Parathyroid adenoma (tissue), 2 donors: ENCODE results near the gene URM1.

Experiments used
- H2AFZ ChIP-seq: fragments of 300-600 bp; sonication (generic); one replicate; pipeline ENCODE4 v1.7.0; 2017; ENCODE audit warnings: antibody characterized with exemption, mild to moderate bottlenecking
- H3K27ac ChIP-seq: fragments of 300-600 bp; sonication (generic); one replicate; pipeline ENCODE4 v1.7.0; 2017
- H3K27me3 ChIP-seq: fragments of 300-600 bp; sonication (generic); one replicate; pipeline ENCODE4 v1.7.0; 2017; ENCODE audit warnings: low read length; ENCODE audit not compliant: control insufficient read depth, insufficient read depth
- H3K36me3 ChIP-seq: fragments of 300-600 bp; sonication (generic); one replicate; pipeline ENCODE4 v1.7.0; 2017; ENCODE audit warnings: low read length; ENCODE audit not compliant: control insufficient read depth, insufficient read depth
- H3K4me1 ChIP-seq: fragments of 300-600 bp; sonication (generic); one replicate; pipeline ENCODE4 v1.7.0; 2017; ENCODE audit warnings: control low read depth
- H3K4me2 ChIP-seq: fragments of 300-600 bp; sonication (generic); one replicate; pipeline ENCODE4 v1.7.0; 2017; ENCODE audit warnings: low read length
- H3K4me3 ChIP-seq: fragments of 300-600 bp; sonication (generic); one replicate; pipeline ENCODE4 v1.7.0; 2017; ENCODE audit warnings: low read depth, low read length
- H3K79me2 ChIP-seq: fragments of 300-600 bp; sonication (generic); one replicate; pipeline ENCODE4 v1.7.0; 2017; ENCODE audit warnings: control low read depth
- H3K9ac ChIP-seq: fragments of 300-600 bp; sonication (generic); one replicate; pipeline ENCODE4 v1.7.0; 2017; ENCODE audit warnings: mild to moderate bottlenecking
- H3K9me3 ChIP-seq: fragments of 300-600 bp; sonication (generic); one replicate; pipeline ENCODE4 v1.7.0; 2017; ENCODE audit warnings: low read length; ENCODE audit not compliant: control insufficient read depth
- CTCF ChIP-seq: fragments of 300-600 bp; sonication (generic); IDR thresholded peaks from one replicate; pipeline ENCODE4 v1.7.0; 2017; ENCODE audit warnings: antibody characterized with exemption, mild to moderate bottlenecking
- donor health status: primary hyperparathyroidism.

URM1 gene

GRCh38 chr9:128424268-128424780, 53.1 kb downstream of the URM1 start:
- Histone ChIP-seq H3K9ac (no peak overlapping the region), H3K4me2 (no peak overlapping the region), H3K9me3 (no peaks in the 10 kb centered on the region), H3K36me3 (no peaks in the 10 kb centered on the region), H3K4me3 (no peak overlapping the region), H2AFZ (no peak overlapping the region), H3K79me2 (no peaks in the 10 kb centered on the region), H3K27ac (no peak overlapping the region), H3K27me3 (no peaks in the 10 kb centered on the region), H3K4me1 (peaks cover 3% of the 10 kb centered on the region)
- TF ChIP-seq CTCF: no peak

- H3K27me3 ChIP-seq: no peaks in the 10 kb centered on the region
- no peaks in the 10 kb centered on the region for H3K9me3 ChIP-seq
- H3K4me2 ChIP-seq: no peak overlapping the region
- H3K79me2 ChIP-seq: no peaks in the 10 kb centered on the region
- no peak overlapping the region for H3K27ac ChIP-seq
- no peaks in the 10 kb centered on the region for H3K36me3 ChIP-seq
- TF ChIP-seq CTCF: no peak
- H3K4me1 ChIP-seq: no peaks in the 10 kb centered on the region
- no peak overlapping the region for H2AFZ ChIP-seq
- no peak overlapping the region for H3K9ac ChIP-seq
- no peak overlapping the region for H3K4me3 ChIP-seq
These were observed 57.7 kb downstream of the URM1 start for GRCh38 chr9:128428644-128429512.

GRCh38 chr9:128429513-128430086, 58.4 kb downstream of the URM1 start:
- Histone ChIP-seq H3K4me3 (no peak overlapping the region), H3K9me3 (no peaks in the 10 kb centered on the region), H3K27ac (no peak overlapping the region), H3K36me3 (no peaks in the 10 kb centered on the region), H2AFZ (no peak overlapping the region), H3K27me3 (no peaks in the 10 kb centered on the region), H3K4me1 (no peaks in the 10 kb centered on the region), H3K9ac (no peak overlapping the region), H3K4me2 (no peak overlapping the region), H3K79me2 (no peaks in the 10 kb centered on the region)
- TF ChIP-seq CTCF: no peak

GRCh38 chr9:128431207-128431606, 60.0 kb downstream of the URM1 start:
- H3K4me2 ChIP-seq: no peak overlapping the region
- no peaks in the 10 kb centered on the region for H3K36me3 ChIP-seq
- H3K27ac ChIP-seq: no peak overlapping the region
- no peak overlapping the region for H3K4me3 ChIP-seq
- H3K4me1 ChIP-seq: no peaks in the 10 kb centered on the region
- H3K9me3 ChIP-seq: no peaks in the 10 kb centered on the region
- H3K79me2 ChIP-seq: no peaks in the 10 kb centered on the region
- TF ChIP-seq CTCF: no peak
- H3K27me3 ChIP-seq: no peaks in the 10 kb centered on the region
- no peak overlapping the region for H3K9ac ChIP-seq
- no peak overlapping the region for H2AFZ ChIP-seq
